22Rv1 (cell line): ENCODE measurements around the gene COQ9.
A peak's percentile ranks its signal among the peaks of the same experiment; 100 is the strongest.

ENCODE experiments used
- H3K27ac ChIP-seq: fragments of 450-650 bp; 2 replicates; pipeline ENCODE4 v1.5.1; 2017
- ZFX ChIP-seq: fragments of 450-650 bp; IDR thresholded peaks from 2 replicates; pipeline ENCODE4 v1.6.1; 2017; ENCODE audit warnings: antibody characterized with exemption, borderline replicate concordance
- TF ChIP-seq, protein P1 (sequence below): fragments of 450-650 bp; IDR thresholded peaks from 2 replicates; pipeline ENCODE4 v1.5.1; 2017; ENCODE audit warnings: mild to moderate bottlenecking

The COQ9 gene

GRCh38 chr16:57473176-57473840 is 26.0 kb downstream of the COQ9 start:
- no peak overlapping the region; the same call in 1 of the 2 replicates for H3K27ac ChIP-seq

DNA sequence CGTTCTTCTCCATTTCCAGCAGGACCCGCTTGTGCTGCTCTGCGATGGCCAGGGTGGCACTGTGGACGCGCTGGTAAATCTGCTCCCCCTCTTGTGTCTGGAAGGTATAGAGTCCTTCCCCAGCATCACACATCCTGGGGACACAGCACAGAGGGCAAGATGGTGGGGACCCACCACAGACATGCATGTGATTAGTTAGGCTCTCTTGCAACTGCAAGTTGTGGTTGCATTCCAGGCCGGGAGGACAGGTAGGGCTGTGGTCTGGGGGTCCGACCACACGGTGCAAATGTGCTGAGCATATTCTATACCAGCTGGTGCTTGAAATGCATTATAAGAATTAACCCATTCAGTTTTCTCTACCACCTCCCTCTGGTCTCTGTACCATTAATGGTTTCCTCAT is 26.6 kb downstream of the COQ9 start:
- 0 out of 2 replicates have a peak overlapping the region, but pooled peaks have one; percentile 27 for H3K27ac ChIP-seq
- TF ChIP-seq, protein P1, sequence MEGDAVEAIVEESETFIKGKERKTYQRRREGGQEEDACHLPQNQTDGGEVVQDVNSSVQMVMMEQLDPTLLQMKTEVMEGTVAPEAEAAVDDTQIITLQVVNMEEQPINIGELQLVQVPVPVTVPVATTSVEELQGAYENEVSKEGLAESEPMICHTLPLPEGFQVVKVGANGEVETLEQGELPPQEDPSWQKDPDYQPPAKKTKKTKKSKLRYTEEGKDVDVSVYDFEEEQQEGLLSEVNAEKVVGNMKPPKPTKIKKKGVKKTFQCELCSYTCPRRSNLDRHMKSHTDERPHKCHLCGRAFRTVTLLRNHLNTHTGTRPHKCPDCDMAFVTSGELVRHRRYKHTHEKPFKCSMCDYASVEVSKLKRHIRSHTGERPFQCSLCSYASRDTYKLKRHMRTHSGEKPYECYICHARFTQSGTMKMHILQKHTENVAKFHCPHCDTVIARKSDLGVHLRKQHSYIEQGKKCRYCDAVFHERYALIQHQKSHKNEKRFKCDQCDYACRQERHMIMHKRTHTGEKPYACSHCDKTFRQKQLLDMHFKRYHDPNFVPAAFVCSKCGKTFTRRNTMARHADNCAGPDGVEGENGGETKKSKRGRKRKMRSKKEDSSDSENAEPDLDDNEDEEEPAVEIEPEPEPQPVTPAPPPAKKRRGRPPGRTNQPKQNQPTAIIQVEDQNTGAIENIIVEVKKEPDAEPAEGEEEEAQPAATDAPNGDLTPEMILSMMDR = no peak
- no peak for TF ChIP-seq ZFX

More at GRCh38 chr16:57473176-57473840, 26.0 kb downstream of the COQ9 start:
- no peak for TF ChIP-seq ZFX
- TF ChIP-seq, protein P1 = no peak

GRCh38 chr16:57474671-57475661 is 27.7 kb downstream of the COQ9 start:
- H3K27ac ChIP-seq = 0 out of 2 replicates have a peak overlapping the region, but pooled peaks have one; percentile 27
- TF ChIP-seq, protein P1 = no peak
- TF ChIP-seq ZFX = no peak

DNA sequence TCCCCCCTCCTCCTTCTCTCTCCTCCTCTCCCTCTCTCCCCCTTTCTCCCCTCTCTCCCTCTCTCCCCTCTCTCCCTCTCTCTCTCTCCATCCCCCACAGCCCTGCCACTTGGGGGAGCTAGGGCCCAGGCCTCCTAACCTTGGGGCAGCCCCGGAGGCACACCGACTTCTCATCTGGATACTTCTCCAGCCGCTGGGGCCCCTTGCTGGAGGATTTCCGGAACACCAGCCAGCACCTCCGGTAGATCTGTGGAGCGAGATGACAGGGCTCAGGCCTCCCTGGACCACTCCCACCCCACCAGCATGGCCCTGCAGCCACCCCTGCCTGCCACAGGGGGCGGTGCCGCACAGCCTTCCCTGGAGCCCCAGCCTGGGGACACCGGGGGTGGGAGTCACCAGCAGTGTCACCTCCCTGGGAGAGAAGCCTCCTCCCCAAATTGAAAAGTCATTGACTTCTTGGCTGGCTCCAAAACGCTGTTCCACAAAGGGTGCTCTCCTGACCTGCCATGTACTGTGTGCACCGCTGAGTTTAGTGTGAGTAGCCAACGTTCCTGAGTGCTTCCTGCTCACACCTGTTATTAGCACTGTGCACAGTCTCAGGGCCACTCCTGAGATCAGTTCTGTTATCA is 28.5 kb downstream of the COQ9 start:
- H3K27ac ChIP-seq = no peak overlapping the region

GRCh38 chr16:57476546-57477410 is 29.5 kb downstream of the COQ9 start:
- no peak overlapping the region for H3K27ac ChIP-seq
- no peak for TF ChIP-seq ZFX
- TF ChIP-seq, protein P1 = no peak

More for the DNA sequence above, 28.5 kb downstream of the COQ9 start:
- TF ChIP-seq, protein P1 = peak; percentile 44
- no peak for TF ChIP-seq ZFX

DNA sequence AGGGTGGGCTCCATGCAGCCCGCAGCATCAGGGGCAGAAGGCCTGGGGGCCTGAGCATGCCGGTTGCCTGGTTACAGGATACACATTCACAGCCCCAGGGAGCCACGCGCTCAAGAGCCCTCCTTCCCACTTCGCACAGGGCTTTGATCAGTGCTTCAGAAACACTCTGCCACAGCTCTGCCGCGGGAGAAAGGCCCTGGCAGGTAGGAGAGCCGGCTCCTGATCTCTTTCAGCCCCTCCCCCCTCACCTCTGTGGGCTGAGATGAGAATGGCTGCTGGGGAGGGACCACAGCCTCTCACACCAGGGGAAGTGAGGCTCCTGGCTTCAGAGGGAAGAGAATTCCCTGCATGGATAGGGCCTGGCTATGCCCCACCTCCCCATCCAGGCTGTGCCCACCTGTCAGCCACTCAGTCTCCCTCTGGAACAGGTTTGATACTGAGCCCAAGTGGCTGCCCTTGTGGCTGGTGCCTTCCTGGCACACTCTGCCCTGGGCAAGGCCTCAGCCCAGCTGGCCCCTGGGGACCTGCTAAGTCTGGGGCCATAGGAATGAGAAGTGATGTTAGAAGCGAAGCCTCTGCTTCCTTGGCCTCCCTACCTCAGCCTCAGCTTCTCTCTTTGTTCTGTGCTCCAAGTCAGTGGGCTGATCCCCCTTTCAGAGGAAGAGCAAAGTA is 30.4 kb downstream of the COQ9 start:
- no peak for TF ChIP-seq ZFX
- TF ChIP-seq, protein P1 = no peak
- H3K27ac ChIP-seq = no peak overlapping the region
